ENCODE data around the gene ZNF658. TPM values are rescaled to one million over a fixed set of nuclear protein-coding genes. Genes with fewer than 3 reads are reported as not detected.
A peak's percentile ranks its signal among the peaks of the same experiment; 100 is the strongest.
"Not testable (repeated sequence)": the region's sequence is repeated elsewhere in the genome, so short reads cannot be mapped to it uniquely, and the experiment has no call there.

ZNF658 gene
- total RNA-seq (6.4 and 6.9 TPM in 2 replicates), polyA plus RNA-seq (1.3 and 1.8 TPM in 2 replicates), polyA minus RNA-seq (ENCODE audit: low replicate concordance) (0.89 and 1.1 TPM in 2 replicates)
- polyA plus RNA-seq (2012): 1.5 and 1.6 TPM in 2 replicates

GRCh38 chr9:66900490-66901131, at the start of gene ZNF658:
ZNF658 (plus strand) TSS chr9:66900725; CDS start chr9:66903562, 2,837 bp downstream.
- H3K4me1 ChIP-seq (ENCODE audit: control insufficient read depth, extremely low read depth, insufficient read depth, low read length); H3K9me3 ChIP-seq (ENCODE audit: control insufficient read depth, insufficient read depth, low read depth, low read length); H4K20me1 ChIP-seq (ENCODE audit: control insufficient read depth, extremely low read depth, insufficient read depth, low read length); H3K27ac ChIP-seq (ENCODE audit: insufficient read depth, low read length); H3K27me3 ChIP-seq (ENCODE audit: control insufficient read depth, insufficient read depth, low read length); H3K36me3 ChIP-seq (ENCODE audit: control insufficient read depth, insufficient read depth, low read length); H3K79me2 ChIP-seq (ENCODE audit: control insufficient read depth, insufficient read depth, low read length); H2AFZ ChIP-seq (ENCODE audit: low read length): not testable (repeated sequence)
- H3K9ac ChIP-seq (ENCODE audit: insufficient read depth, low read length): peak within 1 kb of the TSS; percentile 37
- DNase-seq (ENCODE audit: low read depth in 2 of 2): peak; percentile 88 to 91
- peak within 1 kb of the TSS; percentile 51 for H3K4me2 ChIP-seq (ENCODE audit: extremely low read depth, insufficient read depth, low read length)
- H3K4me3 ChIP-seq (replicated peaks in 1 of 4; ENCODE audit: control extremely low read depth in 1 of 4, insufficient read depth in 1 of 4, low read depth in 3 of 4, low read length in 4 of 4): peak within 1 kb of the TSS; percentile 37 to 65 (median 48)

- not testable (repeated sequence) for H3K36me3 ChIP-seq (ENCODE audit: control insufficient read depth, insufficient read depth, low read length); H2AFZ ChIP-seq (ENCODE audit: low read length); H3K4me3 ChIP-seq (replicated peaks in 1 of 4; ENCODE audit: control extremely low read depth in 1 of 4, insufficient read depth in 1 of 4, low read depth in 3 of 4, low read length in 4 of 4); H4K20me1 ChIP-seq (ENCODE audit: control insufficient read depth, extremely low read depth, insufficient read depth, low read length); H3K9me3 ChIP-seq (ENCODE audit: control insufficient read depth, insufficient read depth, low read depth, low read length); H3K9ac ChIP-seq (ENCODE audit: insufficient read depth, low read length); DNase-seq (ENCODE audit: low read depth in 2 of 2); H3K27ac ChIP-seq (ENCODE audit: insufficient read depth, low read length); H3K27me3 ChIP-seq (ENCODE audit: control insufficient read depth, insufficient read depth, low read length); H3K4me2 ChIP-seq (ENCODE audit: extremely low read depth, insufficient read depth, low read length); H3K79me2 ChIP-seq (ENCODE audit: control insufficient read depth, insufficient read depth, low read length); H3K4me1 ChIP-seq (ENCODE audit: control insufficient read depth, extremely low read depth, insufficient read depth, low read length)
Observed at GRCh38 chr9:66861732-66862131, 38.8 kb upstream of the ZNF658 start.

DNA sequence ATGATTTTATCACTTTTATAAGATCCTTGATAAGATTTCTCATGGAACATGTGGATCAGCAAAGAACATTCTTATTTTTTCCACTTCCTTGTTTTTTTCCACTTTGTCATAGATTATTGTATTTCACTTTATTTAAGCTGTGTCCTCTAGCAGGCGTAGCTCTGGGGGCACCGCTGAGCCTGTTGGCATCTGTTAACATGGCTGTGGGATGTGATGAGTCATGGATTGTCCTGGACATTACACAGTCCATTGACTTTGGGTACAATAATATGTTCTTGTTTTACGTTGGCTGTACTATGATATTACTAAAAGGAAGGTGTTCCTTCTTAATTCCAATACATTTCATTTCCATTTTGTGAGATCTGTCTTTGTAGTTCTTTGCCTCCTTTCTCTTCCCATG, 31.9 kb upstream of the ZNF658 start:
- not testable (repeated sequence) for H3K4me2 ChIP-seq (ENCODE audit: extremely low read depth, insufficient read depth, low read length); H3K27ac ChIP-seq (ENCODE audit: insufficient read depth, low read length); H3K36me3 ChIP-seq (ENCODE audit: control insufficient read depth, insufficient read depth, low read length); H3K4me1 ChIP-seq (ENCODE audit: control insufficient read depth, extremely low read depth, insufficient read depth, low read length); H2AFZ ChIP-seq (ENCODE audit: low read length); H4K20me1 ChIP-seq (ENCODE audit: control insufficient read depth, extremely low read depth, insufficient read depth, low read length); DNase-seq (ENCODE audit: low read depth in 2 of 2); H3K4me3 ChIP-seq (replicated peaks in 1 of 4; ENCODE audit: control extremely low read depth in 1 of 4, insufficient read depth in 1 of 4, low read depth in 3 of 4, low read length in 4 of 4); H3K79me2 ChIP-seq (ENCODE audit: control insufficient read depth, insufficient read depth, low read length); H3K9me3 ChIP-seq (ENCODE audit: control insufficient read depth, insufficient read depth, low read depth, low read length); H3K9ac ChIP-seq (ENCODE audit: insufficient read depth, low read length); H3K27me3 ChIP-seq (ENCODE audit: control insufficient read depth, insufficient read depth, low read length)

- H3K79me2 ChIP-seq (ENCODE audit: control insufficient read depth, insufficient read depth, low read length); H2AFZ ChIP-seq (ENCODE audit: low read length); H3K9me3 ChIP-seq (ENCODE audit: control insufficient read depth, insufficient read depth, low read depth, low read length); H3K36me3 ChIP-seq (ENCODE audit: control insufficient read depth, insufficient read depth, low read length); H3K9ac ChIP-seq (ENCODE audit: insufficient read depth, low read length); H3K4me2 ChIP-seq (ENCODE audit: extremely low read depth, insufficient read depth, low read length); H3K27me3 ChIP-seq (ENCODE audit: control insufficient read depth, insufficient read depth, low read length); H3K4me3 ChIP-seq (replicated peaks in 1 of 4; ENCODE audit: control extremely low read depth in 1 of 4, insufficient read depth in 1 of 4, low read depth in 3 of 4, low read length in 4 of 4); H3K4me1 ChIP-seq (ENCODE audit: control insufficient read depth, extremely low read depth, insufficient read depth, low read length); H3K27ac ChIP-seq (ENCODE audit: insufficient read depth, low read length); H4K20me1 ChIP-seq (ENCODE audit: control insufficient read depth, extremely low read depth, insufficient read depth, low read length); DNase-seq (ENCODE audit: low read depth in 2 of 2): not testable (repeated sequence)
Observed at GRCh38 chr9:66880605-66881004, 19.9 kb upstream of the ZNF658 start.

- not testable (repeated sequence) for H3K36me3 ChIP-seq (ENCODE audit: control insufficient read depth, insufficient read depth, low read length); H3K4me3 ChIP-seq (replicated peaks in 1 of 4; ENCODE audit: control extremely low read depth in 1 of 4, insufficient read depth in 1 of 4, low read depth in 3 of 4, low read length in 4 of 4); H3K79me2 ChIP-seq (ENCODE audit: control insufficient read depth, insufficient read depth, low read length); H3K27me3 ChIP-seq (ENCODE audit: control insufficient read depth, insufficient read depth, low read length); H3K4me2 ChIP-seq (ENCODE audit: extremely low read depth, insufficient read depth, low read length); H4K20me1 ChIP-seq (ENCODE audit: control insufficient read depth, extremely low read depth, insufficient read depth, low read length); H2AFZ ChIP-seq (ENCODE audit: low read length); H3K27ac ChIP-seq (ENCODE audit: insufficient read depth, low read length); DNase-seq (ENCODE audit: low read depth in 2 of 2); H3K9me3 ChIP-seq (ENCODE audit: control insufficient read depth, insufficient read depth, low read depth, low read length); H3K9ac ChIP-seq (ENCODE audit: insufficient read depth, low read length); H3K4me1 ChIP-seq (ENCODE audit: control insufficient read depth, extremely low read depth, insufficient read depth, low read length)
Observed at GRCh38 chr9:66881847-66882246, 18.7 kb upstream of the ZNF658 start.

- H3K79me2 ChIP-seq (ENCODE audit: control insufficient read depth, insufficient read depth, low read length); H3K4me2 ChIP-seq (ENCODE audit: extremely low read depth, insufficient read depth, low read length); H3K27me3 ChIP-seq (ENCODE audit: control insufficient read depth, insufficient read depth, low read length); H3K9me3 ChIP-seq (ENCODE audit: control insufficient read depth, insufficient read depth, low read depth, low read length); DNase-seq (ENCODE audit: low read depth in 2 of 2); H3K27ac ChIP-seq (ENCODE audit: insufficient read depth, low read length); H3K9ac ChIP-seq (ENCODE audit: insufficient read depth, low read length); H2AFZ ChIP-seq (ENCODE audit: low read length); H3K4me3 ChIP-seq (replicated peaks in 1 of 4; ENCODE audit: control extremely low read depth in 1 of 4, insufficient read depth in 1 of 4, low read depth in 3 of 4, low read length in 4 of 4); H3K4me1 ChIP-seq (ENCODE audit: control insufficient read depth, extremely low read depth, insufficient read depth, low read length); H3K36me3 ChIP-seq (ENCODE audit: control insufficient read depth, insufficient read depth, low read length); H4K20me1 ChIP-seq (ENCODE audit: control insufficient read depth, extremely low read depth, insufficient read depth, low read length): not testable (repeated sequence)
Observed at GRCh38 chr9:66890334-66890733, 10.2 kb upstream of the ZNF658 start.

GRCh38 chr9:66901141-66901540, 616 bp downstream of the ZNF658 start:
- not testable (repeated sequence) for H2AFZ ChIP-seq (ENCODE audit: low read length); H4K20me1 ChIP-seq (ENCODE audit: control insufficient read depth, extremely low read depth, insufficient read depth, low read length); H3K27ac ChIP-seq (ENCODE audit: insufficient read depth, low read length); H3K4me1 ChIP-seq (ENCODE audit: control insufficient read depth, extremely low read depth, insufficient read depth, low read length); H3K27me3 ChIP-seq (ENCODE audit: control insufficient read depth, insufficient read depth, low read length); H3K9me3 ChIP-seq (ENCODE audit: control insufficient read depth, insufficient read depth, low read depth, low read length); H3K79me2 ChIP-seq (ENCODE audit: control insufficient read depth, insufficient read depth, low read length); H3K36me3 ChIP-seq (ENCODE audit: control insufficient read depth, insufficient read depth, low read length); DNase-seq (ENCODE audit: low read depth in 2 of 2); H3K9ac ChIP-seq (ENCODE audit: insufficient read depth, low read length)
- H3K4me3 ChIP-seq (replicated peaks in 1 of 4; ENCODE audit: control extremely low read depth in 1 of 4, insufficient read depth in 1 of 4, low read depth in 3 of 4, low read length in 4 of 4): peak overlapping the region; percentile 37 to 65 (median 48)
- peak overlapping the region; percentile 51 for H3K4me2 ChIP-seq (ENCODE audit: extremely low read depth, insufficient read depth, low read length)

Measured in fibroblast of lung (primary cell).